Central memory CD8-positive, alpha-beta T cell (primary cell): ENCODE measurements around the gene DENND5A.

ENCODE experiments used
- ATAC-seq: fragments of 150-1000 bp; cut with Tn5 transposase; replicated peaks from 2 replicates; pipeline ENCODE4 v1.10.0; 2022; ENCODE audit warnings: mild to moderate bottlenecking, moderate FRiP score, moderate number of reproducible peaks; ENCODE audit not compliant: poor library complexity, severe bottlenecking; ENCODE audit errors: extremely low read depth
- DNase-seq, 2 donors: peaks; one replicate each; pipeline ENCODE4 v3.0.0; 2021; ENCODE audit warnings: low spot score in 2 of 2
- H3K27ac Mint-ChIP-seq: one replicate; pipeline ENCODE4 v1.8.0; 2022; ENCODE audit warnings: low read depth, mild to moderate bottlenecking, moderate library complexity, mixed read lengths
- H3K27me3 Mint-ChIP-seq: one replicate; pipeline ENCODE4 v1.8.0; 2022; ENCODE audit warnings: mixed read lengths
- H3K36me3 Mint-ChIP-seq: one replicate; pipeline ENCODE4 v1.8.0; 2022; ENCODE audit warnings: mild to moderate bottlenecking, moderate library complexity, mixed read lengths; ENCODE audit not compliant: insufficient read depth
- H3K4me1 Mint-ChIP-seq: one replicate; pipeline ENCODE4 v1.8.0; 2022; ENCODE audit warnings: mixed read lengths
- H3K4me3 Mint-ChIP-seq: one replicate; pipeline ENCODE4 v1.8.0; 2022; ENCODE audit warnings: mild to moderate bottlenecking, moderate library complexity, mixed read lengths
- H3K9me3 Mint-ChIP-seq: one replicate; pipeline ENCODE4 v1.8.0; 2022; ENCODE audit warnings: mixed read lengths

Gene DENND5A

GRCh38 chr11:9091044-9091922 is 173.9 kb downstream of the DENND5A start, which contains the start of gene SCUBE2:
TSS of gene SCUBE2 (minus strand) at chr11:9091599. CDS start at chr11:9091528, 71 bp downstream.
- H3K27me3 Mint-ChIP-seq: peaks cover 78% of the 10 kb centered on the region
- H3K36me3 Mint-ChIP-seq: no peaks in the 10 kb centered on the region
- H3K27ac Mint-ChIP-seq: no peak within 1 kb of the TSS
- ATAC-seq: no peak
- H3K9me3 Mint-ChIP-seq: no peaks in the 10 kb centered on the region
- H3K4me1 Mint-ChIP-seq: no peaks in the 10 kb centered on the region
- peak within 1 kb of the TSS; percentile 42 for H3K4me3 Mint-ChIP-seq
- DNase-seq: no peak

- H3K4me1 Mint-ChIP-seq: no peaks in the 10 kb centered on the region
- H3K27ac Mint-ChIP-seq: no peak overlapping the region
- peak overlapping the region; percentile 32 for H3K4me3 Mint-ChIP-seq
- no peaks in the 10 kb centered on the region for H3K9me3 Mint-ChIP-seq
- ATAC-seq (no peak), DNase-seq (no peak)
- peaks cover 73% of the 10 kb centered on the region for H3K27me3 Mint-ChIP-seq
- no peaks in the 10 kb centered on the region for H3K36me3 Mint-ChIP-seq
These were observed 174.6 kb downstream of the DENND5A start for GRCh38 chr11:9090488-9091043.

GRCh38 chr11:9089636-9090035 is 175.5 kb downstream of the DENND5A start:
- no peaks in the 10 kb centered on the region for H3K36me3 Mint-ChIP-seq
- DNase-seq: no peak
- no peak for ATAC-seq
- H3K4me1 Mint-ChIP-seq: no peaks in the 10 kb centered on the region
- H3K9me3 Mint-ChIP-seq: no peaks in the 10 kb centered on the region
- H3K4me3 Mint-ChIP-seq: no peak overlapping the region
- H3K27me3 Mint-ChIP-seq: peaks cover 64% of the 10 kb centered on the region
- H3K27ac Mint-ChIP-seq: no peak overlapping the region

GRCh38 chr11:9089061-9089460 is 176.1 kb downstream of the DENND5A start:
- Mint-ChIP-seq H3K27me3 (peaks cover 58% of the 10 kb centered on the region), H3K27ac (no peak overlapping the region), H3K36me3 (no peaks in the 10 kb centered on the region), H3K9me3 (no peaks in the 10 kb centered on the region), H3K4me1 (no peaks in the 10 kb centered on the region), H3K4me3 (no peak overlapping the region)
- no peak for ATAC-seq
- DNase-seq: no peak
